GM10248 (cell line): ENCODE results near the gene GPATCH8.

Source experiments
- CTCF ChIA-PET: fragments of 300-600 bp; sonication (Branson Sonifier 250); formaldehyde crosslinking; extraction: SDS; loops from one replicate; lab custom pipeline; 2021; ENCODE audit warnings: antibody characterized with exemption; lab: Yijun Ruan, JAX
- POLR2A ChIA-PET: fragments of 350-650 bp; sonication (Branson Sonifier 250); formaldehyde crosslinking; extraction: SDS; loops from one replicate; lab custom pipeline; 2020; ENCODE audit warnings: antibody characterized with exemption; lab: Yijun Ruan, JAX
- DNase-seq: peaks from one replicate; pipeline ENCODE4 v3.0.0; 2012; ENCODE audit errors: extremely low spot score
- TF ChIP-seq, protein P1 (sequence below): IDR thresholded peaks from 2 replicates; pipeline ENCODE4 v1.5.1; 2012; ENCODE audit warnings: mild to moderate bottlenecking, low read depth; ENCODE audit errors: extremely low read depth, missing control alignments, control extremely low read depth

The GPATCH8 gene

DNA sequence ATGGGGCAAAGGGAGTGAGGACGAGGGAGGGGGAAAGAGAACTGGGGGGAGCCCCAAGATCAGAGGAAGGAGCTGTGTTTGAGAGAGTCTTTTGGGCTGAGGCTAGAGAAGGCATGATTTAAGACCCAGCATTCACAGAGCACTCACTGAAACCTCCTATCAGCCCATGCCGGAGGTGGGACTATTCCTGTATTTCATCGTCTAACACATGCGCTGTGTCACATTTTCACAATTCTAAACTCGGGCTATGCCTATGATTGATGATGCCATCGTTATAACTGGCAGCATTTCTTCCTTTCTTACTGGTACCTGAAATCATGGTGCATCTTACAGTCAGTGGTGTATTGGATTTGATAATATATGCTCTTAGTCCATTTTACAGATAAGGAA lies 143.1 kb downstream of the GPATCH8 start:
- TF ChIP-seq, protein P1, sequence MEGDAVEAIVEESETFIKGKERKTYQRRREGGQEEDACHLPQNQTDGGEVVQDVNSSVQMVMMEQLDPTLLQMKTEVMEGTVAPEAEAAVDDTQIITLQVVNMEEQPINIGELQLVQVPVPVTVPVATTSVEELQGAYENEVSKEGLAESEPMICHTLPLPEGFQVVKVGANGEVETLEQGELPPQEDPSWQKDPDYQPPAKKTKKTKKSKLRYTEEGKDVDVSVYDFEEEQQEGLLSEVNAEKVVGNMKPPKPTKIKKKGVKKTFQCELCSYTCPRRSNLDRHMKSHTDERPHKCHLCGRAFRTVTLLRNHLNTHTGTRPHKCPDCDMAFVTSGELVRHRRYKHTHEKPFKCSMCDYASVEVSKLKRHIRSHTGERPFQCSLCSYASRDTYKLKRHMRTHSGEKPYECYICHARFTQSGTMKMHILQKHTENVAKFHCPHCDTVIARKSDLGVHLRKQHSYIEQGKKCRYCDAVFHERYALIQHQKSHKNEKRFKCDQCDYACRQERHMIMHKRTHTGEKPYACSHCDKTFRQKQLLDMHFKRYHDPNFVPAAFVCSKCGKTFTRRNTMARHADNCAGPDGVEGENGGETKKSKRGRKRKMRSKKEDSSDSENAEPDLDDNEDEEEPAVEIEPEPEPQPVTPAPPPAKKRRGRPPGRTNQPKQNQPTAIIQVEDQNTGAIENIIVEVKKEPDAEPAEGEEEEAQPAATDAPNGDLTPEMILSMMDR, result no peak
- CTCF ChIA-PET, result interaction anchor here (1.0 to 10.5 kb wide), 6 partner anchors 7 to 150 kb away, joined by 3 to 135 read pairs (median 6); no protein-coding TSS in a partner anchor
- no peak for DNase-seq
- POLR2A ChIA-PET, result no interaction called here

DNA sequence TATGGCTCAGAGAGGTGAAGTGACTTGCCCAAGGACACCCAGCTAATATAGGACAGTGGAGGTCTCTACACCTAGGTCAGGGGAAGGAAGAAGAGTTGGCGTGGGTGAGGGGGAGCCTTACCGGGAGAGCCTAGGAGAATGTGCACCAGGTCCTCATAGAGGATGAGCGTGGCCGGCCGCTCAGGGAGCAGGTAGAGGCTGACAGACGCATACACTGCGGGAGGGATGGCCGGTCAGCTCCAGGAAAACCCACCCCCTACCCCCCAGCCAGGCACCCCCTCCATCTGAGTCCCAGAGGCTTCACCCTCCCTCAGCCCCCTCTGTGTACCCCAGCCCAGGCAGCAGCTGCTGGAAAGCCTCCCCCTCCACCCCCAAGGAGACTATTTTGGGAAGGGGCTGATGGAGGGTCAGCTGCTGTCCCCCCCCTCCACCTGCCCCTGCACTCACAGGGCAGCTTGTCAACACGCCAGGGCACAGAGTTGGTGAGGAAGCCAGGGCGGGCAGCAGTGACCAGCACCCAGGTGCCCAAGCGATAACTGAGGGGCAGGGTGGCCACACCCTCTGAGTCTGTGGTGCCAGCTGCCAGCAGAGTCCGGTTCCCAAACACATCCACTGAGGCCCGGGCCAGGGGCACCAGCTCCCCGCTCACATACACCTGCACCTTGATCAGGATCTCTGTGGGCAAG lies 143.6 kb downstream of the GPATCH8 start:
- POLR2A ChIA-PET, result no interaction called here
- DNase-seq, result no peak
- TF ChIP-seq, protein P1, result no peak
- CTCF ChIA-PET, result interaction anchor here (0.8 to 10.5 kb wide), 7 partner anchors 7 to 149 kb away, joined by 3 to 135 read pairs (median 6); no protein-coding TSS in a partner anchor

DNA sequence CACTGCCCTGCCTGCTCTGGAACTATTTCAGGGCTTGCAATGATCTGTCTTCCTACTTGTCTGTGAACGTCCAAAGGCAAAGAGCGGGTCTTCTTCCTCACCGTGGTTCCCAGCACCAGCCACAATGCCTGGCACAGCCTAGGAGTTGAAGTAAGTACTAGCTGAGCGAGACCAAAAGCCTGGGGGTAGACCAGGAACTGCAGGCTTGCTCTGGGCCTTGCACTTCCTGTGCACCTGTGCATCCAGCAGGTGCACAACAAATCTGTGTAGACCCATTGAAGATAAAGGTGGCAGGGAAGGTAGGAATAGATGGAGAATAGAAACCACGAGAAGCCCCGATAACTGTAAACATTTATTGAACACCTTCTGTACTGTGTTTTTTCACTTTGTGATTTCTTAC lies 144.2 kb downstream of the GPATCH8 start:
- CTCF ChIA-PET, result interaction anchor here (0.8 to 18.4 kb wide), 8 partner anchors 6 to 149 kb away, joined by 3 to 250 read pairs (median 8); partner anchors contain the start of gene GRN
- DNase-seq, result no peak
- TF ChIP-seq, protein P1, result no peak
- POLR2A ChIA-PET, result no interaction called here

DNA sequence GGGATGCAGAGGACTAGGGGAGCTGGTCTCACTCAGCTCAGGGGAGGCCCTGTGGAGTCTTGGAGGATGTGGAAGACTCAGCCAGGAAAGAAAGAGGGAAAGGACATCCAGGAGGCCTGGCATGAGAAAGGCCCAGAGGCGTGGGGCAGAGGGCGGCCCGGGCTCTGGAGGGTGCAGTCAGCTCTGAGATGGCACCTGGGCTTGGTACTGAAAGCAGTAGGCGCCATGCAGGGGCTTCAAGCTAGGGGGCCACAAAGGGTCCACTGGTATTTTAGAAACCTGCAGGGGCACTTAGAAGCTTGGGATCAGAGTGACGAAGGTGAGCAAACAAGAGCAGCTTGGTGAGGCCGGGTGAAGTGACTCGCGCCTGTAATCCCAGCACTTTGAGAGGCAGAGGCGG lies 145.1 kb downstream of the GPATCH8 start:
- DNase-seq, result no peak
- ChIA-PET CTCF (interaction anchor here (1.1 to 18.4 kb wide), 9 partner anchors 5 to 165 kb away, joined by 3 to 250 read pairs (median 7); partner anchors contain the start of gene GRN), POLR2A (no interaction called here)
- TF ChIP-seq, protein P1, result no peak

DNA sequence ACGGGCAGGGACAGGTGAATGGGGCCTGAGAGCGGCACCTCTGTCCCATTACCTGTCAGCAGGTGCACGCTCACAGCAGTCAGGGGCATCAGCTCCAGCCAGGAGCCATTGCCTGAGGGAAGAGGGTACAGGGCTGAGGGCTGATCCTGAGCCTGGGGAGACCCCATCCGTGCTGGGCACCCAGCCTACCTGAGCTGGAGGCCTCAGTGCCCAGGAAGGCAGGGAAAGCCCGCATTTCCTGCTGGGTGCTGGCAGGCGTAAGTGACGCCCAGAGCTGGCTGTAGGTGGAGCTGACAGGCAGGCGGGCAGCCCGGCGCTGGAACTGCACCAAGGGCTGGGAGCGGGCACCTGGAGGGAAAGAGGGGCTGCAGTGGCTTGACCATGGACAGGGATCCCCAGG lies 147.0 kb downstream of the GPATCH8 start:
- TF ChIP-seq, protein P1, result no peak
- no peak for DNase-seq
- POLR2A ChIA-PET, result no interaction called here
- CTCF ChIA-PET, result interaction anchor here (2.2 to 18.4 kb wide), 7 partner anchors 7 to 146 kb away, joined by 7 to 250 read pairs (median 17); partner anchors contain the start of genes FAM171A2 and GRN

DNA sequence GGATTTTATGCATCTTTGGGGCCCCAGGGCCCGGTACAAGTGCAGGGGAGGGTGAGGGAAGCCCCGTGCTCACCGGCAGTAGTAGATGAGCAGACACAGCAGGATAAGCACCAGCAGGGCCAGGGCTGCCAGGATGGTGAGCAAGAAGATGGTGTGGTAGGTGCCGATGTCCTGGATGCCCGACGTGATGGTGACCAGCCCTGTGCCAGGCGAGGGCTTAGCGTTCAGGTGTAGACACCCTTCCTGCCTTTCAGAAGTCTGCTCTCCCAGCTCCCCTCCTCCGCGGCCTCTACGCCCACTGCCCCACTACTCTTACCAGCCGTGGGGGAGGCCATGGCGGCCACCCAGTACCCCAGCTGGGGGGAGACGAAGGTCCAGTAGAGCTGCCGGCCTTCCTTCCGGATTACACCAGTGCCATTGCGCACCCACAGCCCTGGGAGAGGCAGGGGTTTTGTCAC lies 147.5 kb downstream of the GPATCH8 start:
- no peak for DNase-seq
- POLR2A ChIA-PET, result interaction anchor here (0.8 kb wide), 1 partner anchor 134 kb away, joined by 3 read pairs; no protein-coding TSS in a partner anchor
- TF ChIP-seq, protein P1, result no peak
- CTCF ChIA-PET, result interaction anchor here (2.2 to 18.4 kb wide), 6 partner anchors 7 to 145 kb away, joined by 7 to 250 read pairs (median 22); partner anchors contain the start of genes FAM171A2 and GRN
